Retinal pigment epithelial cell (primary cell): ENCODE results near the gene OR51F1.
"Not testable (repeated sequence)": the region's sequence is repeated elsewhere in the genome, so short reads cannot be mapped to it uniquely, and the experiment has no call there.

Experiments
- DNase-seq: peaks from one replicate; pipeline ENCODE4 v3.0.0-alpha.2; 2010; ENCODE audit warnings: low read depth
- H3K4me3 ChIP-seq: 2 replicates; pipeline ENCODE4 v1.5.1; 2011; ENCODE audit warnings: mild to moderate bottlenecking, low read length, control low read depth, moderate library complexity
- TF ChIP-seq, protein P1 (sequence below): conservative IDR thresholded peaks from 2 replicates; pipeline ENCODE4 v1.5.1; 2011; ENCODE audit warnings: low read depth, low read length, control low read depth, inconsistent platforms

The OR51F1 gene, protein sequence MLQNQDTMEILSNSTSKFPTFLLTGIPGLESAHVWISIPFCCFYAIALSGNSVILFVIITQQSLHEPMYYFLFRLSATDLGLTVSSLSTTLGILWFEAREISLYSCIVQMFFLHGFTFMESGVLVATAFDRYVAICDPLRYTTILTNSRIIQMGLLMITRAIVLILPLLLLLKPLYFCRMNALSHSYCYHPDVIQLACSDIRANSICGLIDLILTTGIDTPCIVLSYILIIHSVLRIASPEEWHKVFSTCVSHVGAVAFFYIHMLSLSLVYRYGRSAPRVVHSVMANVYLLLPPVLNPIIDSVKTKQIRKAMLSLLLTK

DNA sequence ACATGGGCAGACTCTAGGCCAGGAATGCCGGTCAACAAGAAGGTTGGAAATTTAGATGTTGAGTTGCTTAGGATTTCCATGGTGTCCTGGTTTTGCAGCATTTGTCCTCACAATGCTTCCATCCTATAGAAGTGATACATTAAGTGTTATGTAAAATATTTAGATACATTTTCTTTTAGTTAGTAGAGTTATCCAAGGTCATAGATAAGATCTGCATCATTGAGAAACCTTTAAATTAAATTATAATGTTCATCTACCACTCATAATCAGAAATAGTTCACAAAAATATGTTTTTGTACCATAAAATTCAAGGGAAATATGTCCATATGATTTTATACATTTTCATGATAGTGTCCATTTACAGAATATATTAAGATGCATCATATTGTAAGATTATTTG lies at the start of gene OR51F1:
Gene OR51F1 (minus strand): TSS at position 101 of the 400 bp plus-strand sequence. CDS start 0 bp downstream, at position 101.
- no peak for DNase-seq
- TF ChIP-seq, protein P1, sequence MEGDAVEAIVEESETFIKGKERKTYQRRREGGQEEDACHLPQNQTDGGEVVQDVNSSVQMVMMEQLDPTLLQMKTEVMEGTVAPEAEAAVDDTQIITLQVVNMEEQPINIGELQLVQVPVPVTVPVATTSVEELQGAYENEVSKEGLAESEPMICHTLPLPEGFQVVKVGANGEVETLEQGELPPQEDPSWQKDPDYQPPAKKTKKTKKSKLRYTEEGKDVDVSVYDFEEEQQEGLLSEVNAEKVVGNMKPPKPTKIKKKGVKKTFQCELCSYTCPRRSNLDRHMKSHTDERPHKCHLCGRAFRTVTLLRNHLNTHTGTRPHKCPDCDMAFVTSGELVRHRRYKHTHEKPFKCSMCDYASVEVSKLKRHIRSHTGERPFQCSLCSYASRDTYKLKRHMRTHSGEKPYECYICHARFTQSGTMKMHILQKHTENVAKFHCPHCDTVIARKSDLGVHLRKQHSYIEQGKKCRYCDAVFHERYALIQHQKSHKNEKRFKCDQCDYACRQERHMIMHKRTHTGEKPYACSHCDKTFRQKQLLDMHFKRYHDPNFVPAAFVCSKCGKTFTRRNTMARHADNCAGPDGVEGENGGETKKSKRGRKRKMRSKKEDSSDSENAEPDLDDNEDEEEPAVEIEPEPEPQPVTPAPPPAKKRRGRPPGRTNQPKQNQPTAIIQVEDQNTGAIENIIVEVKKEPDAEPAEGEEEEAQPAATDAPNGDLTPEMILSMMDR: no peak
- H3K4me3 ChIP-seq: no peak within 1 kb of the TSS

DNA sequence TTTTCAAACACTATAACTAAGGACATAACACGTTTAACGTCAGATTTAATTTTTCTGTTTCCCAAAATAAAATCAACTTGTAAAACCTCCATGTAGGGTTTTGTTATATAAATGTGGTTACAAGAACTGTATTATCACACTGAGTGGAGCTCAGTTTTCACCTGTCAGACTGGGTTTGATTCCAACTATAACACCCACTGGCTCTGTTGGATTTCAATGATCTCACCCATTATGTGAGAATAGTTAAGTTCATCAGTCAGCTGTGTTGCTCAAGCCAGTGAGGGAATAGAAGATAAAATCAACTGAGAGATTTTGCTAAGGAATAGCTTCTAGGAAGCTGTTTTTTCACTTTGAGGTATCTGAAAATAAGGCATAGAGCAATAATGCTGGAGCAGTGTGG lies 39.5 kb upstream of the OR51F1 start:
- no peak for DNase-seq
- H3K4me3 ChIP-seq: no peak overlapping the region
- TF ChIP-seq, protein P1: no peak

DNA sequence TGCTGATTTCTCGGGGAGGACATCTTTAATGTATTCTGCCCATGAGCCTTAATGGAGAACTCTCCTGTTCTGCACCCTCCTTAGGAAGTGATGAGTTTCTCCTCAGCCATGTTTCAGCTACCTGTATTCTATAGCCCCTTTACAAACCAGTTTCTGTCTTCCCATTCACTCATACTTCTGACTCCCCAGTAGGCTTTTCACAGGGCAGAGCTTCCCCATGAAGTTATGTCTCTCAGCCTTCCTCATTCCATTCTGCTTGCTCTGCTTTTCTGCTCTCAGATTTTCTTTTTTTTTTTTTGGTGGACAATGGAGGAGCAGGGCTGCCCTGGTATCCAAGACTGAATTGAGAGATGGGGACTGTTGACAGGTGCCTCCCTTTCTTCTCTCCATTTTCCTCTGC lies 38.7 kb upstream of the OR51F1 start:
- no peak overlapping the region for H3K4me3 ChIP-seq
- DNase-seq: no peak
- TF ChIP-seq, protein P1: no peak

DNA sequence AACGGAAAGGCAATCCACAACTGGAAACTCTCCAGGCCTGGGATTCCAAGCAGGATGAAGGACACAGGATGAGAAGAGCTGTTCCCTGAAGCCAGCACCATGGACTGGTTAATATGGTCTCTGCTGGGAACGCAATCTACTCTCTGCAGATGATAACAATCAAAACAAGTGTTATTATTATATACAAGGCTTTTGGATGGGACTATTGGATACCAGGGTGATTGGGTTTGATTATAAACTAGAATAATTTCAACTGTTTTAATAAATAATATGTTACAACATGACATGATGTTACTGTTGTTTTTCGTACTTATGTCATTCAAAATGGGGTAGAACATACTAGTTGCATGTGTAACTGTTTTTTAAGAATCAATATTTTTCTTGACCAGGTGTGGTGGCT lies 34.5 kb upstream of the OR51F1 start, which contains the start of gene OR52R1:
Gene OR52R1 (minus strand): TSS at position 101 of the 400 bp plus-strand sequence. CDS start 0 bp downstream, at position 101.
- TF ChIP-seq, protein P1: no peak
- no peak within 1 kb of the TSS for H3K4me3 ChIP-seq
- DNase-seq: no peak

DNA sequence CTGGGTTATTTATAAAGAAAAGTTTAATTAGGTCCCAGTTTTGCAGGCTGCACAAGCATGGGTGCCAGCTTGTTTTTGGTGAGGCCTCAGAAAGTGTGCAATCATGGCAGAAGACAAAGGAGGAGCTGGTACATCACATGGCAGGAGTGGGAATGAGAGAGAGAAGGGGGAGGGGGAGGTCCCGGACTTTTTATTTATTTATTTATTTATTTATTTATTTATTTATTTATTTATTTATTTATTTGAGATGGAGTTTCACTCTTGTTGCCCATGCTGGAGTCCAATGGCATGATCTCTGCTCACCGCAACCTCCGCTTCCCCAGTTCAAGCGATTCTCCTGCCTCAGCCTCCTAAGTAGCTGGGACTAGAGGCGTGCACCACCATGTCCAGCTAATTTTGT lies 31.6 kb upstream of the OR51F1 start:
- H3K4me3 ChIP-seq, DNase-seq: not testable (repeated sequence)

DNA sequence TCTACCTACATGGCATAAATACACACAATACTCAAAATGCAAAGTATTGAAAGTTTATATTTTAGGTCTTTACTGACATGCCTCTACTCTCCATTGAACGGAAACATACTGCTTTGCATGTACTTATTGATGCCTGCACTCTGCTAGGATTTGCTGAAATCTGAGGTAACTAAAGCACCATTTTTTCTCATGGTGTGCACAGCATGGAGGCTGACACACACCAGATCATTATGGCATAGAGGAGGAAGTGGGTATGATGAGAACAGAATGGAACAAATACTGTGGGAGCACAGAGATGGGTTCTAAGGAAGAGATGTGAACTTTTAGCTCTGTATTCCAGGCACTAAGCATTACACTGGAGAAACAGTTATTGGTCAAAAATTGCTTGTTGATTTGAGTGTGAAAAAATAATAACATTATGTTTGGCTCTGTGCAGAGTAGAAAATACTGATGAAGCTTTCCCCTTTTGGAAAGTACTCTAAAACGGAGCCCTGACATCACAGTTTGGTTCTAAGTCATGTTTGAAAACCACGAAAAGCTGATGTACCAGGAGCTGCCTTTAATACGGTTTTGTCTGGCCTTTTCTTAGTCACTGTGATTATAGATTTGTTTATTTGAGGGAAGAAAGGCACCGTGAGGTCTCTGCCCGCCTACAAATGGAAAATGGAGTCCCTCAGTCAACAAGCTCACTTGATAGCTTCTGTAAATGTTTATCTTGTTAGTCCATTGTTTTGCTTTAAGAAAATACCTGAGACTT lies 28.9 kb upstream of the OR51F1 start:
- TF ChIP-seq, protein P1: no peak
- no peak overlapping the region for H3K4me3 ChIP-seq
- no peak for DNase-seq

DNA sequence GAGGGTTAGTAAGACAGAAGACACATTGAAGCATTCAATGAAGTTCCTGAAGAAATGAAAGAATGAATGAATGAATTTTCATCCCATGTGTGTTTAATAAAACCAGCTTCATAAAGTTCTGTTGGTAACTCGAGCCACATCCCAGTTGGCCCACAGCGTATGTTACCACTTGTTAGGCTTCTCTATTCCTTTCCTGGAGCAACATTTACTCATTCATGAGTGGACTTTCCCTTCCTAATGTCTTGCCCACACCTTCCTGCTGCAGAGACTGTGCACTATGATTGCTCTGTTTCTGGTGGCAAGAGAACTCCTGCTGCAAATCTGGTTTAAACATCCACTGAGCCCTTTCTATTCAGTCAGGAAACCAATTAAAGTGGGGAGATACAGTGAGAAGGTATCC lies 27.5 kb upstream of the OR51F1 start:
- DNase-seq: no peak
- no peak overlapping the region for H3K4me3 ChIP-seq
- TF ChIP-seq, protein P1: no peak
